IPS DF 6.9 (cell line): ENCODE results near the gene PSD2.

ENCODE experiments used
- DNase-seq: peaks from one replicate; pipeline ENCODE4 v3.0.0-alpha.2; 2013; ENCODE audit warnings: low read depth, low spot score
- H3K27ac ChIP-seq: one replicate; pipeline ENCODE4 v1.5.1; 2013; ENCODE audit warnings: low read length, control low read depth
- H3K27me3 ChIP-seq: 2 replicates; pipeline ENCODE4 v1.6.1; 2013; ENCODE audit warnings: mild to moderate bottlenecking, low read length; ENCODE audit not compliant: control insufficient read depth, insufficient read depth
- H3K36me3 ChIP-seq: 2 replicates; pipeline ENCODE4 v1.6.1; 2013; ENCODE audit warnings: low read length; ENCODE audit not compliant: control insufficient read depth, insufficient read depth
- H3K4me1 ChIP-seq: 2 replicates; pipeline ENCODE4 v1.6.1; 2013; ENCODE audit warnings: low read length; ENCODE audit not compliant: control insufficient read depth, insufficient read depth
- H3K4me3 ChIP-seq: 2 replicates; pipeline ENCODE4 v1.5.1; 2013; ENCODE audit warnings: mild to moderate bottlenecking, low read length
- H3K9me3 ChIP-seq: 2 replicates; pipeline ENCODE4 v1.6.1; 2013; ENCODE audit warnings: low read length, inconsistent platforms; ENCODE audit not compliant: control insufficient read depth, insufficient read depth
- WGBS: extraction: QIAGEN DNeasy Blood & Tissue Kit; methylation state at CpG from one replicate; pipeline ENCODE4 v1.1.7; 2013; ENCODE audit warnings: mixed read lengths, missing lambda C conversion rate; ENCODE audit not compliant: insufficient read length, insufficient coverage; 5-methylcytosine and 5-hydroxymethylcytosine counted together

Gene PSD2

DNA sequence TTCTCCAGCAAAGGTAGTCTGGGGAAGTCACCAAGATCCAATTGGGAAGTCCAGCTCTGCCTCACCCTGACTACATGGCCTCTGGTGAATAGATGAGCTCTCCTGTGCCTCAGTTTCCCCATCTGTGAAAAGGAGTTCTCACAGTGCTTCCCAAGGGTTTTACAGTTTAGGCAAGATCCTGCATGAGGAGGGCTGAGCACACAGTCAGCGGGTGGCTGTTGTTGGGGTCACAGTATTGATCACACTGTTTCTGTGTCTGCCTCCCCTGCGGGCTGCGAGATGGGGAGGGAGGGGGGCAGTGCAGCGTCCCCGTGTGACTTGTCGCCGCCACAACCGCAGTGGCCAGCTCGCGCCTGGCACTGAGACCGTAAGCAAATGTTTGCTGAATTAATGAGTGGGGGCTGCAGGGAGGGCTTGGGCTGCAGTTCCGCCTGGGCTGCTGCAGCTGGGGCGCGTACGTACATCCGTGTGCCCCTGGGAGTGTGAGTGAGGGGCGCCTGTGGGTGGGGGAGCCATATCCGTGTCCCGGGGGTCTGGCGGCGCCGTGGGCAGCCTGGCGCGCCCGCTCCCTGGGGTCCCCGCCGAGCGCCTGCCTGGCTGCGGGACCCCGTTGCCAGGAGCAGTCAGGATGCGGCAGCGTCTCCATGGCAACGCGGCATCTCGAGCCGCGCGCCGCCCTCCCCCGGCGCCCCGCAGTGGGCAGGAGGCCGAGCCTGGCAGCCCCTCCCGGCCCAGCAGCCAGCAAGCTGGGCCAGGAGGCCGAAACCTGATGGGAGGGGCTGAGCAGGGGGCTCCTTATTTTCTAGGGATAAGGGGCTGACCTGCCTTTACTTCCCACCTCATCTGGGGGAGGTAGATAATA lies 31.4 kb upstream of the PSD2 start:
- WGBS, result no CpG with 5 or more reads among the region's 45 CpGs
- no peak for DNase-seq

DNA sequence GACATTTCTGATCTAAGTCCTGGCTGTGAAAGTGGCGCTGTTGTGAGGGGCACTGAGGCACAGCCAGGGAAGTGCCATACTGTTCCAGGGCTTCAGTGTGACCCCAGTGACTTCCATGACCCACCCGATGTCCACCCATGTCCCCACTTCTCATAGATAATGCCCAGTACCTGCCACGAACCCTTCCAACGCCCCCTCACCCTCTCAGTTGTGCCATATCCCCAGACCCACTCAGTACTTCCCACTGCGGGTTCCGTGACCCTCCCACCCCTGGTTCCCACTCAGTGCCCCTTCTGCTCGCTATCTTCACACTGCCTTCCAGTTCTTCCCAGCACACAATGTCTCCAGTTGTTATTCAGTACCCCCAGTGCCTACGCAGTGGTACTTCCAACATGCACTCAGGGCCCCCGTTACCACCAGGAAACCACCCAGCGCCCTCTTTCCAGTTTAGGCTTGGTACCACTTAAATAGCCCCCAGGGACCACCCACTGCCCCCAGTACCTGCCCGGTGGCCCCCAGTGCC lies 30.7 kb upstream of the PSD2 start:
- Histone ChIP-seq H3K9me3 (no peaks in the 10 kb centered on the region), H3K36me3 (no peaks in the 10 kb centered on the region), H3K4me1 (peaks cover 7% of the 10 kb centered on the region; the same call in 1 of the 2 replicates), H3K4me3 (no peak overlapping the region), H3K27ac (no peak overlapping the region), H3K27me3 (peaks cover 2% of the 10 kb centered on the region; the same call in 1 of the 2 replicates)
- no CpG with 5 or more reads among the region's 11 CpGs for WGBS
- no peak for DNase-seq

More for the DNA sequence above, 31.4 kb upstream of the PSD2 start:
- Histone ChIP-seq H3K4me1 (peaks cover 7% of the 10 kb centered on the region; the same call in 1 of the 2 replicates), H3K27ac (no peak overlapping the region), H3K4me3 (no peak overlapping the region), H3K36me3 (no peaks in the 10 kb centered on the region), H3K9me3 (no peaks in the 10 kb centered on the region), H3K27me3 (peaks cover 2% of the 10 kb centered on the region; the same call in 1 of the 2 replicates)

DNA sequence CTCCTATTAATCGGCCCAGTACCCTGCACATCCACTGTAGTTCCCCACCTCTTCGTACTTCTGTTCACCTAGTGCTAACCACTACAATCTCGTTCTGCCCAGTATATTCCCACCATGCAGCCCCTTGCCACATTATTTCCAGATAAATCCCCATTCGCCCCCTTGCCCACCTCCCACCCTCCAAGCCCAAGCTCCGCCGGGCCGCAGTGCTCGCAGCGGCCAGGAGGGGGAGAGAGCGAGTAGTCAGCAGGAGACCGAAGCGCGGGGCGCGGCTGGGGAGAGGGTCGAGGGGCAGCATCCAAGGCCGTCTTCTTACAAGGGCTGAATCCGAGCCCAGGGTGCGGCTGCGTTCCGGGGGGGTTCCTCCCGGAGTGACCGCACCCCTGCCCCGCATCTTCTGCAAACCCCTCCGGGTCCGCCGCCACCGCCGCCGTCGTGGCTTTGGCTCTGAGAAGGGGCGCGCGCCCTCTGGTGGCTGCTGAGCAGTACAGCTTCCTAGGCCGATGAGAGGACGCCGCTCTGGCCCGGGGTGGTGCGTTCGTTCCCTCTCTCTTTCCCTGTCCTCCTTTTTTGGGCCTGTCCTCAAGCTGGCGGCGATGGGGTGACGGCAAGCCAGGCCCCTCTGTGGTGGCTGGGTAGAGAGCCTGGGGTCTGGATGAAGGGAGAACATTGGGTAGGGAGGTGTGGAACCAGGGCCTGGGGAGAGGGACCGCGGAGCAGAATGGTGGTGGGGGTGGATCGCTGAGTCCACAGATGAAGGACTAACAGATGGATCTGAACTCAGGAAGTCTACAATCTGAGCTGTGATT lies 30.0 kb upstream of the PSD2 start:
- peak overlapping the region; percentile 52; the same call in 1 of the 2 replicates for H3K4me3 ChIP-seq
- no CpG with 5 or more reads among the region's 46 CpGs for WGBS
- peaks cover 7% of the 10 kb centered on the region; the same call in 1 of the 2 replicates for H3K4me1 ChIP-seq
- H3K27ac ChIP-seq, result no peak overlapping the region
- no peaks in the 10 kb centered on the region for H3K36me3 ChIP-seq
- no peaks in the 10 kb centered on the region for H3K9me3 ChIP-seq
- no peak for DNase-seq
- peaks cover 2% of the 10 kb centered on the region; the same call in 1 of the 2 replicates for H3K27me3 ChIP-seq

DNA sequence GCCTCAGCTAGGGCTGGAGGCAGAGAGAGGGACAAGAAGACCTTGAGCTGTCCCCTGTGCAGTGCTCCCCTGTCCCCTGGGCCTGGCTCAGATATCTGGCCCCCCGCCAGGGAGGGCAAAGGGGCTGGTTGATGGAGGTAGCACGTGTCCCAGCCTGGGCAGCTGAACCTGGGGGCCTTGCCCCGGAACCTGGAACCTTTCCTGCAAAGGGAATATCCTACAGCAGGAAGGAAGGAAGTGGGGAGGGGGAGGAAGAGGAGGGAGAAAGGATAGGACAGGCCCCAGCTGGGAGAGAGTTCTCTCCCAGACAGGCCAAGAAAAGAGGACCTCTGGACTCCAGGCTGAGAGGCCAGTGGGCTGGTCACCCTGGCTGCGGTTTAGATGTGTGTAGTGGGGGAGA lies 27.6 kb upstream of the PSD2 start:
- Histone ChIP-seq H3K27me3 (peaks cover 2% of the 10 kb centered on the region; the same call in 1 of the 2 replicates), H3K9me3 (no peaks in the 10 kb centered on the region), H3K36me3 (no peaks in the 10 kb centered on the region), H3K27ac (no peak overlapping the region), H3K4me1 (peaks cover 7% of the 10 kb centered on the region; the same call in 1 of the 2 replicates), H3K4me3 (no peak overlapping the region)
- no peak for DNase-seq
- no CpG with 5 or more reads among the region's 4 CpGs for WGBS

DNA sequence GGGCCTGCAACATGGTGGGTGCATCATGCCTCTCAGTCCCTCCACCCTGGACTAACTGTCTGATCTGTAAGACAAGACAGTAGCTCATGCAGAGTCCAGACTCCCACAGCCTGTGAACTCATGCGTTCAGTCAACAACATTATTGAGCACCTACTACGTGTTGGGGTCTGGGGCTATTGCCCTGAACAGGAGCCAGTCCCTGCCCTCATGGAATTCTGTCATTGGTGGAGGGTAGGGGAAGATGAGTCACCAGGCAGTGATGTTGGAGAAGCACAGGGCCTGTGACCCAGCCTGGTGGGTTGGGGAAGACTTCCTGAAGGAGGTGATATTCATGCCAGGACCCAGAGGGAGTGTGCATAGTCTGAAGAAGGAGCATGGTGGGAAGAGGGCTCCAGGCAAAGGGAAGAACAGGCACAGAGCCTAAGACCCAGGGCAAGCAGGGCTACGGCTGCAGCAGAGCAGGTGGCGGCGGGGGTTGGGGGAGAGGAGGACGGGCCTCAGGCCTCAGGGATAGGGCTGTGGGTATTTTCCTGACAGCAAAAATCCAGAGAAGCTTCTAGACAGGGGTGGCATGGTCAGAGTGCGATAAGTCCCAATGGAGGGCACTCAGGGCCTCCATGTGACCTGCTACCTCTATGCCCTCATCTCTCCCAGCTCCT lies 26.7 kb upstream of the PSD2 start:
- no peak overlapping the region for H3K27ac ChIP-seq

DNA sequence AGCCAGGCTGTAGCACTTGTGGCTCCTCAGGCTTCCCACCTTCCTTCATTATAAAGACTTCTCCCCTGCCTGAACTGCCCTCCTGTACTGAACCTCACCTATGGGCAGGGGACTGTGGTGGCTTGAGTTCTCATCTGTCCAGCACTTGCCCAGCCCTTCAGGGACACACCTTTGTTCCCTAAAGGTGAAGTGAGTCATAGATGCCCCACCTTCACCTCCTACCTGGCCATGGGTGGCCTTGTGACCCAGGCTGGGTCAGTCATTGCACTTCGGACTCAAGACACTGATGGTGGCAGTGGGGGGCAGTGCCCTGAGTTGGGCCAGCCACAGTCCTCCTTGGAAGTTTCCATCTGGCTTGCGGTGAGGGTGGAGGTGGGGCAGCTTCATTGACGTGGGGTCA lies 26.1 kb upstream of the PSD2 start:
- H3K36me3 ChIP-seq, result no peaks in the 10 kb centered on the region
- H3K9me3 ChIP-seq, result no peaks in the 10 kb centered on the region
- H3K4me1 ChIP-seq, result peaks cover 4% of the 10 kb centered on the region; the same call in 1 of the 2 replicates
- H3K4me3 ChIP-seq, result no peak overlapping the region
- H3K27ac ChIP-seq, result no peak overlapping the region
- H3K27me3 ChIP-seq, result no peaks in the 10 kb centered on the region; the same call in 1 of the 2 replicates
- DNase-seq, result no peak
- no CpG with 5 or more reads among the region's 3 CpGs for WGBS

More for the DNA sequence above, 26.7 kb upstream of the PSD2 start:
- no peaks in the 10 kb centered on the region for H3K36me3 ChIP-seq
- no peak overlapping the region for H3K4me3 ChIP-seq
- H3K4me1 ChIP-seq, result peaks cover 5% of the 10 kb centered on the region; the same call in 1 of the 2 replicates
- no peaks in the 10 kb centered on the region for H3K9me3 ChIP-seq
- H3K27me3 ChIP-seq, result peaks cover under 1% of the 10 kb centered on the region; the same call in 1 of the 2 replicates
- no peak for DNase-seq
- WGBS, result no CpG with 5 or more reads among the region's 7 CpGs

DNA sequence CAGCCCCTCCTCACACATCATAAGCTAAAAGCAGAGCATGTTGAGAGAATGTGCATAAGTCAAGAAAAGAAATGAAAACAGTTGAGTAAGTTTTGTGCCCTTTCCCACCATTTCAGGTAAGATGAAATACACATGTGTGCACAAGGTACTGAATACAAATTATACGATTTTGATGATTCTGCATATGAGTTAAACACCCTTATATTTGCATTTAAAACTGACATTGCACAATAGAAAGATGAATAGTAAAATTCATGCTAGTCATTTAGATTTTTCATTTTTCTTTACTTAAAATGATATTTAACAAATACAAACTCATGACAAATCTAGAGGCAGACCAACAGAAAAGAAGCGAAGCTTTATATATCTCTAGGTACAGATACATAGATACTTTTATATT lies 24.9 kb upstream of the PSD2 start:
- no peak for DNase-seq
- peaks cover 2% of the 10 kb centered on the region; the same call in 1 of the 2 replicates for H3K4me1 ChIP-seq
- H3K4me3 ChIP-seq, result no peak overlapping the region
- H3K9me3 ChIP-seq, result no peaks in the 10 kb centered on the region
- no CpG with 5 or more reads among the region's 2 CpGs for WGBS
- no peaks in the 10 kb centered on the region for H3K36me3 ChIP-seq
- H3K27me3 ChIP-seq, result no peaks in the 10 kb centered on the region
- H3K27ac ChIP-seq, result no peak overlapping the region

DNA sequence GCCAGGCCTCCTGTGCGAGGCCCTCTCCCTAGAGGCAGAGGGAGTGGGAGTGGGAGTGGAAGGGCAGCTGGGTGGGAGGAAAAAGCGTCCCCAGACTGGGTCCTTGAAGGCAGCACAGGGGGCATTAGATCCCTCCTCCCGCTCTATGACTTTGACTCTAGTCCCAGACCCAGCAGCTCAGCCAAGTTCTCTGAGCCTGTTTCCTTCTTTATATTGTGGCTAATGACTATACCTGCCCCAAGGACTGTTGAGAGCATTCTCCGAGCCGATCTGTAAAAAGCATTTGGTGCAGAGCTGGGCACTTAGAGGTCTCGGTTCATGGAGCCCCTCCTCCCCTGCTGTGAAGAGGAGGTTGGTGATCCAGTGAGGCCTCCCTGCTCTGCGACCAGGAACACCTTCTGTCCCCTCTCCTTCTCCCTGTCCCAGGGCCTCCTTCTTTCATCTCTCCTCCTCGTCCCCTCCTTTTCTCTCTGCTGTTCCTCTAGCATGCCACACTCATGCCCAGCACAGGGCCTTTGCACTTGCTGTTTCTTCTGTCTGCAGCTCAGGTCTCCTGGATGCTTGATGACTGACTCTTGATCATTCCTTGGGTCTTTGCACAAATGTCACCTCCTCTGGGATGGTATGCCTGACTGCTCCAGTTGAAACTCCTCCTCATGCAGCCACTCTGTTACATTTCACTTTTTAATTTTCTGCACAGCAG lies 23.4 kb upstream of the PSD2 start:
- no peaks in the 10 kb centered on the region for H3K36me3 ChIP-seq
- DNase-seq, result no peak
- H3K27ac ChIP-seq, result no peak overlapping the region
- no peak overlapping the region for H3K4me3 ChIP-seq
- H3K4me1 ChIP-seq, result peaks cover 2% of the 10 kb centered on the region; the same call in 1 of the 2 replicates
- no peaks in the 10 kb centered on the region for H3K27me3 ChIP-seq
- H3K9me3 ChIP-seq, result no peaks in the 10 kb centered on the region
- no CpG with 5 or more reads among the region's 8 CpGs for WGBS

DNA sequence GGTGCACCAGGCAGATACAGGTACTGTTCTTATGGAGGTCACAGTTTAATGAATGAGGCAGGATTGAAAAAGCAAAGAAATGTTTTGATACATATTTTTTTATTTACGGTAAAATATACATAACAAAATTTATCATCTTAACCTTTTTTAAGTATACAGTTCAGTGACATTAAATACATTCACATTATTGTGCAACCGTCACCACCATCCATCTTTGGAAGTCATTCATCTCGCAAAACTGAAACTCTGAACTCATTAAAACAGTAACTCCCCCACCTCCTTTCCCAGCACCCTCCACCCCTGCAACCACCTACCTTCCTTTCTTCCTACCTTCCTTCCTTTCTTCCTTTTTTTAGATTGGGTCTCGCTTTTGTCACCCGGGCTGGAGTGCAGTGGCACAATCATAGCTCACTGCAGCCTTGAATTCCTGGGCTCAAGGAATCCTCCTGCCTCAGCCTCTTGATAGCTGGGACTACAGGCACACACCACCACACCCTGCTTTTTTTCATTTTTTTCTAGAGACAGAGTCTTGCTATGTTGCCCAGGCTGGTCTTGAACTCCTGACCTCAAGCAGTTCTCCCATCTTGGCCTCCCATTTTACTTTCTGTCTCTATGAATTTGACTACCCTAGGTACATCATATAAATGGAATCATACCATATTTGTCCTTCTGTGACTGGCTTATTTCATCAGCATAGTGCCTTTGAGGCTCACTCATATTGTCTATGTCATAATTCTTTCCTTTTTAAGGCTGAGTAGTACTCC lies 22.5 kb upstream of the PSD2 start:
- no CpG with 5 or more reads among the region's 5 CpGs for WGBS
- peaks cover 2% of the 10 kb centered on the region; the same call in 1 of the 2 replicates for H3K4me1 ChIP-seq
- H3K27ac ChIP-seq, result no peak overlapping the region
- no peaks in the 10 kb centered on the region for H3K27me3 ChIP-seq
- no peak overlapping the region for H3K4me3 ChIP-seq
- H3K36me3 ChIP-seq, result no peaks in the 10 kb centered on the region
- no peaks in the 10 kb centered on the region for H3K9me3 ChIP-seq
- no peak for DNase-seq
